Liver (tissue), 9 donors: ENCODE measurements around the gene AGPAT1. TPM values are rescaled to one million over a fixed set of nuclear protein-coding genes. Genes with fewer than 3 reads are reported as not detected.

Experiments
- DNase-seq: peaks from one replicate; pipeline ENCODE4 v3.0.0-alpha.2; 2017; ENCODE audit warnings: low spot score
- H3K27ac ChIP-seq, 2 donors: one replicate each; pipeline ENCODE4 v1.7.0; 2013; ENCODE audit warnings: inconsistent platforms in 2 of 2, low read length in 2 of 2, control low read depth in 1 of 2, low read depth in 1 of 2, mild to moderate bottlenecking in 1 of 2
- H3K27me3 ChIP-seq, 4 donors: one replicate each; pipeline versions ENCODE4 v1.6.1 to v1.7.0; 2013; ENCODE audit warnings: low read length in 3 of 4, inconsistent platforms in 1 of 4, mild to moderate bottlenecking in 1 of 4, moderate library complexity in 1 of 4; ENCODE audit not compliant: control insufficient read depth in 4 of 4, insufficient read depth in 4 of 4
- H3K36me3 ChIP-seq, 4 donors: one replicate each; pipeline versions ENCODE4 v1.6.1 to v1.7.0; 2013; ENCODE audit warnings: low read length in 3 of 4, mild to moderate bottlenecking in 3 of 4, low read depth in 1 of 4, moderate library complexity in 1 of 4; ENCODE audit not compliant: control insufficient read depth in 4 of 4, insufficient read depth in 3 of 4
- H3K4me1 ChIP-seq, 4 donors: one replicate each; pipeline versions ENCODE4 v1.6.1 to v1.7.0; 2013; ENCODE audit warnings: low read length in 3 of 4, mild to moderate bottlenecking in 3 of 4, moderate library complexity in 1 of 4; ENCODE audit not compliant: control insufficient read depth in 4 of 4, insufficient read depth in 4 of 4
- H3K4me3 ChIP-seq, 3 donors: one replicate each; pipeline versions ENCODE4 v1.6.1 to v1.7.0; 2013; ENCODE audit warnings: low read length in 3 of 3, control low read depth in 1 of 3, low read depth in 1 of 3, mild to moderate bottlenecking in 1 of 3
- H3K9ac ChIP-seq, 2 donors: one replicate each; pipeline ENCODE4 v1.7.0; 2013; ENCODE audit warnings: low read length in 2 of 2, mild to moderate bottlenecking in 2 of 2, moderate library complexity in 2 of 2, control low read depth in 1 of 2, low read depth in 1 of 2
- H3K9me3 ChIP-seq, 4 donors: one replicate each; pipeline versions ENCODE4 v1.6.1 to v1.7.0; 2013; ENCODE audit warnings: low read length in 3 of 4; ENCODE audit not compliant: control insufficient read depth in 4 of 4
- ATF3 ChIP-seq: IDR thresholded peaks from 2 replicates; pipeline ENCODE4 v1.6.1; 2016; ENCODE audit warnings: antibody characterized with exemption
- CTCF ChIP-seq: fragments of 150-350 bp; IDR thresholded peaks from 2 replicates; pipeline ENCODE4 v1.5.1; 2017; ENCODE audit warnings: improper control_type of control experiment, low read depth, low read length; ENCODE audit not compliant: missing input control
- EGR1 ChIP-seq, 2 donors: IDR thresholded peaks; 2 replicates each; pipeline ENCODE4 v1.6.1; 2016 to 2018; ENCODE audit warnings: antibody characterized with exemption in 2 of 2, low read depth in 2 of 2
- FOXA1 ChIP-seq: IDR thresholded peaks from 2 replicates; pipeline ENCODE4 v1.6.1; 2016; ENCODE audit warnings: antibody characterized with exemption
- FOXA2 ChIP-seq: IDR thresholded peaks from 2 replicates; pipeline ENCODE4 v1.6.1; 2016; ENCODE audit warnings: antibody characterized with exemption
- GABPA ChIP-seq, 2 donors: IDR thresholded peaks in 1 of 2; conservative IDR thresholded peaks in 1 of 2; 2 replicates each; pipeline ENCODE4 v1.6.1; 2016; ENCODE audit warnings: antibody characterized with exemption in 2 of 2, mild to moderate bottlenecking in 1 of 2, moderate library complexity in 1 of 2
- HNF4A ChIP-seq, 2 donors: conservative IDR thresholded peaks; 2 replicates each; pipeline ENCODE4 v1.6.1; 2016; ENCODE audit warnings: antibody characterized with exemption in 2 of 2, mild to moderate bottlenecking in 2 of 2
- HNF4G ChIP-seq: IDR thresholded peaks from 2 replicates; pipeline ENCODE4 v1.6.1; 2016; ENCODE audit warnings: antibody characterized with exemption
- JUND ChIP-seq, 2 donors: IDR thresholded peaks; 2 replicates each; pipeline ENCODE4 v1.6.1; 2016; ENCODE audit warnings: antibody characterized with exemption in 2 of 2
- MAX ChIP-seq: IDR thresholded peaks from 2 replicates; pipeline ENCODE4 v1.6.1; 2016; ENCODE audit warnings: antibody characterized with exemption
- NR2F2 ChIP-seq: IDR thresholded peaks from 2 replicates; pipeline ENCODE4 v1.6.1; 2016; ENCODE audit warnings: antibody characterized with exemption
- RAD21 ChIP-seq, 2 donors: IDR thresholded peaks; 2 replicates each; pipeline ENCODE4 v1.6.1; 2016; ENCODE audit warnings: antibody characterized with exemption in 2 of 2, mild to moderate bottlenecking in 2 of 2
- REST ChIP-seq: IDR thresholded peaks from 2 replicates; pipeline ENCODE4 v1.6.1; 2016; ENCODE audit warnings: antibody characterized with exemption, mild to moderate bottlenecking
- RXRA ChIP-seq, 2 donors: IDR thresholded peaks; 2 replicates each; pipeline ENCODE4 v1.6.1; 2017 to 2018; ENCODE audit warnings: antibody characterized with exemption in 2 of 2, mild to moderate bottlenecking in 1 of 2
- SP1 ChIP-seq: IDR thresholded peaks from 2 replicates; pipeline ENCODE4 v1.6.1; 2018; ENCODE audit warnings: antibody characterized with exemption, mild to moderate bottlenecking
- TAF1 ChIP-seq: conservative IDR thresholded peaks from 2 replicates; pipeline ENCODE4 v1.6.1; 2016; ENCODE audit warnings: antibody characterized with exemption, mild to moderate bottlenecking
- YY1 ChIP-seq: IDR thresholded peaks from 2 replicates; pipeline ENCODE4 v1.6.1; 2016; ENCODE audit warnings: antibody characterized with exemption, mild to moderate bottlenecking
- ZBTB33 ChIP-seq: IDR thresholded peaks from 2 replicates; pipeline ENCODE4 v1.6.1; 2016; ENCODE audit warnings: antibody characterized with exemption
- WGBS: extraction: QIAGEN DNeasy Blood & Tissue Kit; methylation state at CpG from one replicate; pipeline ENCODE4 v1.1.7; 2013; 5-methylcytosine and 5-hydroxymethylcytosine counted together
- polyA plus RNA-seq, 2 donors: library from polyadenylated mRNA; stranded (reverse) in 1 of 2; unstranded in 1 of 2; fragments of 200-250 nt in 1 of 2; fragments of >200 nt in 1 of 2; fragmentation: Nextera tagmentation in 1 of 2; extraction: Ambion mirVana in 1 of 2; gene quantifications; one replicate each; pipeline versions ENCODE4 v1.2.1 to v1.2.3, GENCODE V29; 2013 to 2015
- total RNA-seq, 2 donors: library from RNA; depleted of rRNA; stranded (reverse); fragments of >200 nt; gene quantifications; one replicate each; pipeline ENCODE4 v1.2.3, GENCODE V29; 2014
- donor health status: healthy.
- donor health status: healthy.
- donor health status: healthy.
- donor health status: healthy.
- donor health status: healthy.

Gene AGPAT1
- total and polyA plus RNA-seq, 4 donors: 10.4 to 45.1 (median 17.5) TPM

- H3K9me3 ChIP-seq: no peaks in the 10 kb centered on the region
- H3K27me3 ChIP-seq: no peaks in the 10 kb centered on the region
- no peaks in the 10 kb centered on the region for H3K36me3 ChIP-seq
- H3K9ac ChIP-seq: no peak overlapping the region
- peaks cover 0 to 5% (median 0%) of the 10 kb centered on the region in 4 donors for H3K4me1 ChIP-seq
- no peak for DNase-seq
- TF ChIP-seq HNF4A (conservative IDR thresholded peaks at IDR 0.05): no peak
- no peak for TF ChIP-seq HNF4G
- TF ChIP-seq RXRA (IDR thresholded peaks at IDR 0.05): no peak
- no peak for TF ChIP-seq YY1
- no peak for TF ChIP-seq FOXA1
- TF ChIP-seq ZBTB33: no peak
- no peak for TF ChIP-seq FOXA2
- TF ChIP-seq JUND (IDR thresholded peaks at IDR 0.05): no peak
- TF ChIP-seq EGR1 (IDR thresholded peaks at IDR 0.05; ENCODE audit: low read depth in 2 of 2): no peak
- no peak for TF ChIP-seq NR2F2
- TF ChIP-seq TAF1: no peak
- TF ChIP-seq MAX: no peak
- no peak for TF ChIP-seq ATF3
- no peak for TF ChIP-seq SP1
- TF ChIP-seq CTCF: no peak
- TF ChIP-seq RAD21 (IDR thresholded peaks at IDR 0.05): no peak
- no peak for TF ChIP-seq GABPA (IDR thresholded peaks at IDR 0.05 in 1 of 2, conservative IDR thresholded peaks at IDR 0.05 in 1 of 2)
- TF ChIP-seq REST: no peak
- no peak overlapping the region for H3K27ac ChIP-seq
- no peak overlapping the region for H3K4me3 ChIP-seq
Measured at GRCh38 chr6:32137454-32137853, 38.4 kb downstream of the AGPAT1 start.

GRCh38 chr6:32133786-32134185 lies 42.1 kb downstream of the AGPAT1 start:
- TF ChIP-seq ATF3: no peak
- TF ChIP-seq RAD21 (IDR thresholded peaks at IDR 0.05): no peak
- no peak for TF ChIP-seq YY1
- TF ChIP-seq HNF4G: no peak
- TF ChIP-seq EGR1 (IDR thresholded peaks at IDR 0.05; ENCODE audit: low read depth in 2 of 2): no peak
- no peak for TF ChIP-seq MAX
- TF ChIP-seq TAF1: no peak
- no peak for TF ChIP-seq JUND (IDR thresholded peaks at IDR 0.05)
- TF ChIP-seq ZBTB33: no peak
- no peak for TF ChIP-seq FOXA2
- no peak for TF ChIP-seq FOXA1
- no peak for TF ChIP-seq HNF4A (conservative IDR thresholded peaks at IDR 0.05)
- no peak for TF ChIP-seq CTCF
- Histone ChIP-seq H3K27me3 (no peaks in the 10 kb centered on the region), H3K4me1 (peaks cover 3 to 13% (median 10%) of the 10 kb centered on the region in 4 donors), H3K36me3 (no peaks in the 10 kb centered on the region), H3K4me3 (no peak overlapping the region), H3K9ac (no peak overlapping the region), H3K27ac (no peak overlapping the region), H3K9me3 (no peaks in the 10 kb centered on the region)
- DNase-seq: no peak
- WGBS: 85% methylated on average over 4 of the region's 4 CpGs
